SK-N-SH (cell line): ENCODE data around the gene CCDC187. TPM values are rescaled to one million over a fixed set of nuclear protein-coding genes. Genes with fewer than 3 reads are reported as not detected.
A peak's percentile ranks its signal among the peaks of the same experiment; 100 is the strongest.

ENCODE experiments used
- CTCF ChIA-PET: fragments of 300-600, 350-600 bp; formaldehyde crosslinking; extraction: SDS; loops from one replicate; lab custom pipeline; 2021; lab: Yijun Ruan, JAX
- POLR2A ChIA-PET: fragments of 350-600 bp; sonication (Branson Sonifier 250); formaldehyde crosslinking; extraction: SDS; loops from one replicate; lab custom pipeline; 2020; ENCODE audit warnings: antibody characterized with exemption, inconsistent platforms; lab: Yijun Ruan, JAX
- DNase-seq: peaks from one replicate; pipeline ENCODE4 v3.0.0; 2012
- H2AFZ ChIP-seq: fragments of 200-600 bp; sonication (generic); 2 replicates; pipeline ENCODE4 v1.8.1; 2016; ENCODE audit warnings: antibody characterized with exemption, mild to moderate bottlenecking, low read depth
- H3F3A ChIP-seq: fragments of 200-600 bp; sonication (generic); replicated peaks from 2 replicates; pipeline ENCODE3; 2016; ENCODE audit warnings: antibody characterized with exemption, mild to moderate bottlenecking; ENCODE audit not compliant: insufficient read depth
- H3K27ac ChIP-seq, 2 experiments: fragments of 200-500 bp in 1 of 2; fragments of 200-600 bp in 1 of 2; sonication (Bioruptor generic) in 1 of 2; sonication (generic), shearing (Covaris generic) in 1 of 2; 2 replicates each; pipeline versions ENCODE4 v1.5.1 to v1.6.1; 2014 to 2016; ENCODE audit warnings: low read depth in 2 of 2, inconsistent platforms in 1 of 2, low read length in 1 of 2, mild to moderate bottlenecking in 1 of 2, mixed read lengths in 1 of 2
- H3K27me3 ChIP-seq: fragments of 200-600 bp; sonication (generic), shearing (Covaris generic); 2 replicates; pipeline ENCODE4 v1.6.1; 2016; ENCODE audit warnings: mixed run types; ENCODE audit not compliant: insufficient read depth
- H3K36me3 ChIP-seq, 2 experiments: fragments of 200-500 bp in 1 of 2; fragments of 200-600 bp in 1 of 2; sonication (Bioruptor generic) in 1 of 2; sonication (generic) in 1 of 2; replicated peaks in 1 of 2; 2 replicates each; pipeline versions ENCODE3 to v1.5.1; 2014 to 2016; ENCODE audit warnings: low read length in 1 of 2, mild to moderate bottlenecking in 1 of 2; ENCODE audit not compliant: insufficient read depth in 2 of 2, control insufficient read depth in 1 of 2
- H3K4me1 ChIP-seq, 2 experiments: fragments of 200-500 bp in 1 of 2; fragments of 200-600 bp in 1 of 2; sonication (Bioruptor generic) in 1 of 2; sonication (generic), shearing (Covaris generic) in 1 of 2; 2 replicates each; pipeline versions ENCODE4 v1.5.1 to v1.6.1; 2014 to 2016; ENCODE audit warnings: low read depth in 1 of 2, low read length in 1 of 2, mixed run types in 1 of 2; ENCODE audit not compliant: insufficient read depth in 2 of 2, control insufficient read depth in 1 of 2
- H3K4me2 ChIP-seq: fragments of 200-600 bp; sonication (generic), shearing (Covaris generic); 2 replicates; pipeline ENCODE4 v1.6.1; 2017; ENCODE audit warnings: mixed run types
- H3K4me3 ChIP-seq, 2 experiments: fragments of 200-500 bp in 1 of 2; fragments of 200-600 bp in 1 of 2; sonication (Bioruptor generic) in 1 of 2; sonication (generic), shearing (Covaris generic) in 1 of 2; 2 replicates each; pipeline versions ENCODE4 v1.5.1 to v1.8.1; 2014 to 2016; ENCODE audit warnings: low read depth in 2 of 2, inconsistent platforms in 1 of 2, low read length in 1 of 2, mild to moderate bottlenecking in 1 of 2, mixed read lengths in 1 of 2, moderate library complexity in 1 of 2
- H3K79me2 ChIP-seq: fragments of 200-600 bp; sonication (generic); 2 replicates; pipeline ENCODE4 v1.8.1; 2017; ENCODE audit warnings: mild to moderate bottlenecking; ENCODE audit not compliant: insufficient read depth
- H3K9ac ChIP-seq: fragments of 200-600 bp; sonication (generic); 2 replicates; pipeline ENCODE4 v1.6.1; 2017; ENCODE audit warnings: mixed run types
- H3K9me2 ChIP-seq: fragments of 200-600 bp; sonication (generic); 2 replicates; pipeline ENCODE4 v1.6.1; 2017; ENCODE audit warnings: mixed run types
- H3K9me3 ChIP-seq: fragments of 200-600 bp; sonication (generic); 2 replicates; pipeline ENCODE4 v1.6.1; 2017; ENCODE audit warnings: mixed run types, mild to moderate bottlenecking, moderate library complexity
- H4K20me1 ChIP-seq: fragments of 200-600 bp; sonication (generic); 2 replicates; pipeline ENCODE4 v1.6.1; 2017; ENCODE audit warnings: mild to moderate bottlenecking, mixed run types; ENCODE audit not compliant: insufficient read depth
- EZH2phosphoT487 ChIP-seq: fragments of 200-600 bp; sonication (generic); IDR thresholded peaks from 2 replicates; pipeline ENCODE4 v1.6.1; 2017; ENCODE audit warnings: low read depth, mixed run types, mild to moderate bottlenecking, antibody characterized with exemption, moderate library complexity, borderline replicate concordance
- MXI1 ChIP-seq: IDR thresholded peaks from 2 replicates; pipeline ENCODE4 v1.6.1; 2012; ENCODE audit warnings: mild to moderate bottlenecking, low read depth, low read length, improper control_type of control experiment
- NRF1 ChIP-seq: IDR thresholded peaks from 2 replicates; pipeline ENCODE4 v1.6.1; 2012; ENCODE audit warnings: low read depth, mild to moderate bottlenecking, low read length
- POLR2AphosphoS5 ChIP-seq: IDR thresholded peaks from 2 replicates; pipeline ENCODE4 v1.6.1; 2012; ENCODE audit warnings: low read depth, low read length
- SIN3A ChIP-seq: IDR thresholded peaks from 2 replicates; pipeline ENCODE4 v1.6.1; 2012; ENCODE audit warnings: low read depth, mild to moderate bottlenecking, low read length, moderate library complexity, borderline replicate concordance
- TAF1 ChIP-seq: IDR thresholded peaks from 2 replicates; pipeline ENCODE4 v1.6.1; 2012; ENCODE audit warnings: low read depth, mild to moderate bottlenecking, low read length, moderate library complexity, borderline replicate concordance
- TEAD4 ChIP-seq: IDR thresholded peaks from 2 replicates; pipeline ENCODE4 v1.4.0; 2012; ENCODE audit warnings: mild to moderate bottlenecking, borderline replicate concordance; ENCODE audit not compliant: insufficient read depth
- YY1 ChIP-seq: IDR thresholded peaks from 2 replicates; pipeline ENCODE4 v1.4.0; 2012; ENCODE audit warnings: low read depth, mild to moderate bottlenecking
- WGBS: methylation state at CpG from one replicate; pipeline ENCODE4 v1.1.6; 2017; ENCODE audit warnings: low lambda C conversion rate; 5-methylcytosine and 5-hydroxymethylcytosine counted together
- polyA plus RNA-seq, 3 experiments: library from polyadenylated mRNA; depleted of rRNA; stranded (reverse); fragments of >200 nt; gene quantifications; 2 replicates each; pipeline ENCODE4 v1.2.3, GENCODE V29; 2012
- TF ChIP-seq, protein P1 (sequence below): fragments of 150-350 bp; IDR thresholded peaks from 2 replicates; pipeline ENCODE4 v1.6.1; 2017; ENCODE audit warnings: antibody characterized with exemption, low read length, low read depth, borderline replicate concordance
- TF ChIP-seq, protein P2 (sequence below): fragments of 150-350 bp; IDR thresholded peaks from 2 replicates; pipeline ENCODE4 v1.6.1; 2016; ENCODE audit warnings: mild to moderate bottlenecking, low read depth, low read length
- TF ChIP-seq, protein P3 (sequence below): IDR thresholded peaks from 2 replicates; pipeline ENCODE4; 2012
- TF ChIP-seq, protein P4 (sequence below): IDR thresholded peaks from 2 replicates; pipeline ENCODE4 v1.6.1; 2012; ENCODE audit warnings: mild to moderate bottlenecking, low read depth, low read length, moderate library complexity
- TF ChIP-seq, protein P5 (sequence below): fragments of 200-600 bp; sonication (generic); IDR thresholded peaks from 2 replicates; pipeline ENCODE4 v1.6.1; 2017; ENCODE audit warnings: antibody characterized with exemption, mild to moderate bottlenecking, moderate library complexity
- TF ChIP-seq, protein P6 (sequence below): IDR thresholded peaks from 2 replicates; pipeline ENCODE4 v1.4.0; 2012; ENCODE audit warnings: low read depth, borderline replicate concordance

Gene CCDC187
- polyA plus RNA-seq, 1 of the 3 experiments (the other 2 are of a cell fraction), result not detected

DNA sequence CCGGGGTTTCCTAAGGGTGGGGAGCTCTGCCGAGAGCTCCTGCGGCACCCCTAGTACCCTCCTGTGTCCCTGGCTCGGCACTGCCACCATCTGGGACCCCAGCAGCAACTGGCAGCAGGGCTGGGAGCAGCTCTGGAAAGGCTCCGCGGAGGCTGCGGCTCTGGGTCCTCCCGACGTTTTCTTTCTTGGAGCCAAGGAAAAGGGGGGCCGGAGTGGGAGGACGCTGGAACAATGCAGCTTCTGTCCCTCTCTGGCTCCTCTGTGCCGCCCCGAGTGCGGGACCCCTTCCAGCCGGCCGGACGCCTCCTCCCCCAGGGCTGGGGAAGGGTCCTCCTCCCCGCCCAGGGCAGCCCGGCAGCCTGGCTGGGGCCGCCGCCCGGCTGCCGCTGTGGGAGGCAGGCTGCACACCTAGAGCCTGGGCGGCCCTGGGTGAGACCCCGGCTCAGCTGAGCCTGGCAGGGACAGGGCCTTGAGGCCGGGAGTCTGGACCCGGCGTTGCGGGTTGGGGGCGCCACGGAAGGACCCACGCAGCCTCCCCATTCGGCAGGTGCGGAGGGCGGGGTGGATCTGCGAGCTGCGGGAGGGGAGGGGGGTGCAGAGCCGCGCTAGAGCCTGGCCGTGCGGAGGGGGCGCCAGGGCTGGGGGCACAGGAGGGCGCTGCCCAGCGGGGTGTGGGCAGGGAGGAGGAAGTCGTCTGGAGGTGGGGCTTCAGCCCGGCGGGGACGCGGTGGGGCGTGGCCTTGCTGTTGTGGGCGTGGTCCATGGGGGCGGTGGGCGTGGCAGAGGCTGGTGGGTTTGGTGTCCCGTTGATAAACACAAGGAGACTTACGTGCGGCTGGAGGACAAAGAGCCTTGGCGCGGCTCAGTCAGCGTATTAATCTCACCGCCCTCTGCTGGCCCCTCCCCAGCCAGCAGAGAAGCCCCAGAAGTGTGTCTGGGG, 38.6 kb upstream of the CCDC187 start:
- Histone ChIP-seq H3K36me3 (peaks cover 0 to 47% of the 10 kb centered on the region in 2 experiments), H3K9me3 (no peaks in the 10 kb centered on the region), H3K27me3 (no peaks in the 10 kb centered on the region), H3K9me2 (no peaks in the 10 kb centered on the region), H4K20me1 (no peaks in the 10 kb centered on the region), H3K4me2 (no peak overlapping the region), H3K27ac (no peak overlapping the region; a peak in 1 of 4 replicates), H2AFZ (no peak overlapping the region), H3K79me2 (no peaks in the 10 kb centered on the region), H3F3A (no peaks in the 10 kb centered on the region), H3K4me3 (no peak overlapping the region), H3K4me1 (peaks cover 0 to 27% of the 10 kb centered on the region in 2 experiments; a peak in 1 of 4 replicates), H3K9ac (no peak overlapping the region)
- peak; percentile 87 for DNase-seq
- POLR2A ChIA-PET, result interaction anchor here (0.6 kb wide), 1 partner anchor 20 kb away, joined by 3 read pairs; no protein-coding TSS in a partner anchor
- CTCF ChIA-PET, result interaction anchor here (1.0 to 2.3 kb wide), 2 partner anchors 21 to 58 kb away, joined by 4 to 11 read pairs; partner anchors contain the start of gene DNLZ
- TF ChIP-seq POLR2AphosphoS5 (no peak), TEAD4 (no peak), TAF1 (no peak), MXI1 (no peak)
- TF ChIP-seq, protein P1, sequence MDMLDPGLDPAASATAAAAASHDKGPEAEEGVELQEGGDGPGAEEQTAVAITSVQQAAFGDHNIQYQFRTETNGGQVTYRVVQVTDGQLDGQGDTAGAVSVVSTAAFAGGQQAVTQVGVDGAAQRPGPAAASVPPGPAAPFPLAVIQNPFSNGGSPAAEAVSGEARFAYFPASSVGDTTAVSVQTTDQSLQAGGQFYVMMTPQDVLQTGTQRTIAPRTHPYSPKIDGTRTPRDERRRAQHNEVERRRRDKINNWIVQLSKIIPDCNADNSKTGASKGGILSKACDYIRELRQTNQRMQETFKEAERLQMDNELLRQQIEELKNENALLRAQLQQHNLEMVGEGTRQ, result no peak
- TF ChIP-seq, protein P2, sequence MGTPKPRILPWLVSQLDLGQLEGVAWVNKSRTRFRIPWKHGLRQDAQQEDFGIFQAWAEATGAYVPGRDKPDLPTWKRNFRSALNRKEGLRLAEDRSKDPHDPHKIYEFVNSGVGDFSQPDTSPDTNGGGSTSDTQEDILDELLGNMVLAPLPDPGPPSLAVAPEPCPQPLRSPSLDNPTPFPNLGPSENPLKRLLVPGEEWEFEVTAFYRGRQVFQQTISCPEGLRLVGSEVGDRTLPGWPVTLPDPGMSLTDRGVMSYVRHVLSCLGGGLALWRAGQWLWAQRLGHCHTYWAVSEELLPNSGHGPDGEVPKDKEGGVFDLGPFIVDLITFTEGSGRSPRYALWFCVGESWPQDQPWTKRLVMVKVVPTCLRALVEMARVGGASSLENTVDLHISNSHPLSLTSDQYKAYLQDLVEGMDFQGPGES, result no peak
- TF ChIP-seq, protein P3, sequence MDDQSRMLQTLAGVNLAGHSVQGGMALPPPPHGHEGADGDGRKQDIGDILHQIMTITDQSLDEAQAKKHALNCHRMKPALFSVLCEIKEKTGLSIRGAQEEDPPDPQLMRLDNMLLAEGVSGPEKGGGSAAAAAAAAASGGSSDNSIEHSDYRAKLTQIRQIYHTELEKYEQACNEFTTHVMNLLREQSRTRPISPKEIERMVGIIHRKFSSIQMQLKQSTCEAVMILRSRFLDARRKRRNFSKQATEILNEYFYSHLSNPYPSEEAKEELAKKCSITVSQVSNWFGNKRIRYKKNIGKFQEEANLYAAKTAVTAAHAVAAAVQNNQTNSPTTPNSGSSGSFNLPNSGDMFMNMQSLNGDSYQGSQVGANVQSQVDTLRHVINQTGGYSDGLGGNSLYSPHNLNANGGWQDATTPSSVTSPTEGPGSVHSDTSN, result no peak
- WGBS, result 86% methylated on average over 28 of the region's 60 CpGs

DNA sequence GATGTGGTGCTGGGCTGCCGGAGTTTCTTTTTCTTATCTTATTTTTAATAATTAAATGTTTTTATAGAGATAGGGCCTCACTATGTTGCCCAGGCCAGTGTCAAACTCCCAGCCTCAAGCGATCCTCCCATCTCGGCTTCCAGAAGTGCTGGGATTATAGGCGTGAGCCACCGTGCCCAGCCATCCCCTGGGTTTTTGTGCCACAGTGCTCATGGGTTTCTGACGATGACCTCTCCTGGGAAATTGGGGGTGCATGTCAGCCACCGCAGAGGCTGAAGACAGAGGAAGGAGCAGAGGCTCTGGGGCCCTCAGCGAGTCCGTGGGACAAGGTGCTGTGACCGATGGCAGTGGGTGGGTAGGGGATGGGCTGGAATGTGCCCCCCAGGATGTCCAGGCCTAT, 37.9 kb upstream of the CCDC187 start:
- H3K79me2 ChIP-seq, result no peaks in the 10 kb centered on the region
- DNase-seq, result no peak
- H3K9ac ChIP-seq, result no peak overlapping the region
- POLR2A ChIA-PET, result interaction anchor here (0.6 kb wide), 1 partner anchor 21 kb away, joined by 3 read pairs; no protein-coding TSS in a partner anchor
- H3K27me3 ChIP-seq, result no peaks in the 10 kb centered on the region
- no peaks in the 10 kb centered on the region for H3F3A ChIP-seq
- CTCF ChIA-PET, result interaction anchor here (1.0 to 2.3 kb wide), 2 partner anchors 22 to 59 kb away, joined by 4 to 11 read pairs; partner anchors contain the start of gene DNLZ
- 93% methylated on average over 10 of the region's 10 CpGs for WGBS
- H4K20me1 ChIP-seq, result no peaks in the 10 kb centered on the region
- no peak overlapping the region for H3K4me2 ChIP-seq
- H3K27ac ChIP-seq, result no peak overlapping the region
- H3K36me3 ChIP-seq, result peaks cover 0 to 53% of the 10 kb centered on the region in 2 experiments
- no peak overlapping the region for H3K4me3 ChIP-seq
- H3K9me2 ChIP-seq, result no peaks in the 10 kb centered on the region
- H2AFZ ChIP-seq, result no peak overlapping the region
- H3K9me3 ChIP-seq, result no peaks in the 10 kb centered on the region
- peaks cover 0 to 21% of the 10 kb centered on the region in 2 experiments; a peak in 1 of 4 replicates for H3K4me1 ChIP-seq
- TF ChIP-seq SIN3A (no peak), EZH2phosphoT487 (no peak), TEAD4 (no peak), POLR2AphosphoS5 (no peak), YY1 (no peak), NRF1 (no peak)
- TF ChIP-seq, protein P4, sequence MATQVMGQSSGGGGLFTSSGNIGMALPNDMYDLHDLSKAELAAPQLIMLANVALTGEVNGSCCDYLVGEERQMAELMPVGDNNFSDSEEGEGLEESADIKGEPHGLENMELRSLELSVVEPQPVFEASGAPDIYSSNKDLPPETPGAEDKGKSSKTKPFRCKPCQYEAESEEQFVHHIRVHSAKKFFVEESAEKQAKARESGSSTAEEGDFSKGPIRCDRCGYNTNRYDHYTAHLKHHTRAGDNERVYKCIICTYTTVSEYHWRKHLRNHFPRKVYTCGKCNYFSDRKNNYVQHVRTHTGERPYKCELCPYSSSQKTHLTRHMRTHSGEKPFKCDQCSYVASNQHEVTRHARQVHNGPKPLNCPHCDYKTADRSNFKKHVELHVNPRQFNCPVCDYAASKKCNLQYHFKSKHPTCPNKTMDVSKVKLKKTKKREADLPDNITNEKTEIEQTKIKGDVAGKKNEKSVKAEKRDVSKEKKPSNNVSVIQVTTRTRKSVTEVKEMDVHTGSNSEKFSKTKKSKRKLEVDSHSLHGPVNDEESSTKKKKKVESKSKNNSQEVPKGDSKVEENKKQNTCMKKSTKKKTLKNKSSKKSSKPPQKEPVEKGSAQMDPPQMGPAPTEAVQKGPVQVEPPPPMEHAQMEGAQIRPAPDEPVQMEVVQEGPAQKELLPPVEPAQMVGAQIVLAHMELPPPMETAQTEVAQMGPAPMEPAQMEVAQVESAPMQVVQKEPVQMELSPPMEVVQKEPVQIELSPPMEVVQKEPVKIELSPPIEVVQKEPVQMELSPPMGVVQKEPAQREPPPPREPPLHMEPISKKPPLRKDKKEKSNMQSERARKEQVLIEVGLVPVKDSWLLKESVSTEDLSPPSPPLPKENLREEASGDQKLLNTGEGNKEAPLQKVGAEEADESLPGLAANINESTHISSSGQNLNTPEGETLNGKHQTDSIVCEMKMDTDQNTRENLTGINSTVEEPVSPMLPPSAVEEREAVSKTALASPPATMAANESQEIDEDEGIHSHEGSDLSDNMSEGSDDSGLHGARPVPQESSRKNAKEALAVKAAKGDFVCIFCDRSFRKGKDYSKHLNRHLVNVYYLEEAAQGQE, result no peak
- TF ChIP-seq, protein P5, sequence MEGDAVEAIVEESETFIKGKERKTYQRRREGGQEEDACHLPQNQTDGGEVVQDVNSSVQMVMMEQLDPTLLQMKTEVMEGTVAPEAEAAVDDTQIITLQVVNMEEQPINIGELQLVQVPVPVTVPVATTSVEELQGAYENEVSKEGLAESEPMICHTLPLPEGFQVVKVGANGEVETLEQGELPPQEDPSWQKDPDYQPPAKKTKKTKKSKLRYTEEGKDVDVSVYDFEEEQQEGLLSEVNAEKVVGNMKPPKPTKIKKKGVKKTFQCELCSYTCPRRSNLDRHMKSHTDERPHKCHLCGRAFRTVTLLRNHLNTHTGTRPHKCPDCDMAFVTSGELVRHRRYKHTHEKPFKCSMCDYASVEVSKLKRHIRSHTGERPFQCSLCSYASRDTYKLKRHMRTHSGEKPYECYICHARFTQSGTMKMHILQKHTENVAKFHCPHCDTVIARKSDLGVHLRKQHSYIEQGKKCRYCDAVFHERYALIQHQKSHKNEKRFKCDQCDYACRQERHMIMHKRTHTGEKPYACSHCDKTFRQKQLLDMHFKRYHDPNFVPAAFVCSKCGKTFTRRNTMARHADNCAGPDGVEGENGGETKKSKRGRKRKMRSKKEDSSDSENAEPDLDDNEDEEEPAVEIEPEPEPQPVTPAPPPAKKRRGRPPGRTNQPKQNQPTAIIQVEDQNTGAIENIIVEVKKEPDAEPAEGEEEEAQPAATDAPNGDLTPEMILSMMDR, result no peak
- TF ChIP-seq, protein P6, sequence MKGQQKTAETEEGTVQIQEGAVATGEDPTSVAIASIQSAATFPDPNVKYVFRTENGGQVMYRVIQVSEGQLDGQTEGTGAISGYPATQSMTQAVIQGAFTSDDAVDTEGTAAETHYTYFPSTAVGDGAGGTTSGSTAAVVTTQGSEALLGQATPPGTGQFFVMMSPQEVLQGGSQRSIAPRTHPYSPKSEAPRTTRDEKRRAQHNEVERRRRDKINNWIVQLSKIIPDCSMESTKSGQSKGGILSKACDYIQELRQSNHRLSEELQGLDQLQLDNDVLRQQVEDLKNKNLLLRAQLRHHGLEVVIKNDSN, result no peak
